ENCODE data around the gene WDR12. TPM values are rescaled to one million over a fixed set of nuclear protein-coding genes. Genes with fewer than 3 reads are reported as not detected.
A peak's percentile ranks its signal among the peaks of the same experiment; 100 is the strongest.

Gene WDR12
- total and polyA plus RNA-seq, 2 of the 13 experiments (the other 11 are each of a cell fraction or from before 2014, with no cell fraction given): 94.4 to 216 TPM

GRCh38 chr2:202911512-202912341 is at the start of gene WDR12, which contains the start of gene CARF (continued):
- TF ChIP-seq ZNF747 (CRISPR knock-in tag; IDR thresholded peaks at IDR 0.05; ENCODE audit: borderline replicate concordance) (peak; percentile 88), EEA1 (CRISPR knock-in tag; IDR thresholded peaks at IDR 0.05; ENCODE audit: borderline replicate concordance) (peak; percentile 28; the same call in 1 of the 2 replicates), ZNF460 (CRISPR knock-in tag; IDR thresholded peaks at IDR 0.05; ENCODE audit: borderline replicate concordance) (no peak), GTF3A (CRISPR knock-in tag; conservative IDR thresholded peaks at IDR 0.05) (no peak), FLYWCH1 (CRISPR knock-in tag; IDR thresholded peaks at IDR 0.05) (no peak), ZNF260 (CRISPR knock-in tag; IDR thresholded peaks at IDR 0.05; ENCODE audit: borderline replicate concordance, low read depth) (no peak), HBP1 (CRISPR knock-in tag; IDR thresholded peaks at IDR 0.05; ENCODE audit: low read depth) (peak; percentile 89), FOXJ3 (CRISPR knock-in tag; IDR thresholded peaks at IDR 0.05; ENCODE audit: borderline replicate concordance) (no peak; the same call in 1 of the 2 replicates), ZNF720 (CRISPR knock-in tag; IDR thresholded peaks at IDR 0.05) (no peak), ARNT2 (CRISPR knock-in tag; IDR thresholded peaks at IDR 0.05; ENCODE audit: low read depth) (no peak), WIZ (CRISPR knock-in tag; IDR thresholded peaks at IDR 0.05) (peak; percentile 70; the same call in 1 of the 2 replicates), ZNF18 (CRISPR knock-in tag; IDR thresholded peaks at IDR 0.05; ENCODE audit: insufficient replicate concordance) (no peak), ZEB1 (IDR thresholded peaks at IDR 0.05; ENCODE audit: insufficient replicate concordance, low read depth) (peak; percentile 38), NKX3-1 (CRISPR knock-in tag; IDR thresholded peaks at IDR 0.05) (peak; percentile 83; the same call in 1 of the 2 replicates), TEAD3 (CRISPR knock-in tag; optimal IDR thresholded peaks at IDR 0.05; ENCODE audit: borderline replicate concordance) (peak; percentile 10), MYNN (CRISPR knock-in tag; IDR thresholded peaks at IDR 0.05; ENCODE audit: low read depth) (0 out of 2 replicates have a peak, but pooled peaks have one; percentile 11), SUZ12 (IDR thresholded peaks at IDR 0.05; ENCODE audit: low read depth, low read length) (peak; percentile 45), BCLAF1 (IDR thresholded peaks at IDR 0.05) (no peak), TAF1 (CRISPR knock-in tag; IDR thresholded peaks at IDR 0.05) (peak; percentile 83), MAX (IDR thresholded peaks at IDR 0.05) (peak; percentile 99), HOXD1 (CRISPR knock-in tag; IDR thresholded peaks at IDR 0.05) (no peak), ATF2 (CRISPR knock-in tag; IDR thresholded peaks at IDR 0.05) (peak; percentile 55; the same call in 1 of the 2 replicates), ISL2 (CRISPR knock-in tag; IDR thresholded peaks at IDR 0.05) (peak; percentile 29; the same call in 1 of the 2 replicates)
